GM06990 (cell line): Measurements from ENCODE around the gene DIPK2A.

Source experiments
- DNase-seq: peaks from one replicate; pipeline ENCODE4 v3.0.0-alpha.2; 2011; ENCODE audit not compliant: insufficient read length; ENCODE audit errors: extremely low read depth
- H3K27me3 ChIP-seq: replicated peaks from 2 replicates; pipeline ENCODE4 v1.6.0; 2011; ENCODE audit warnings: low read length; ENCODE audit not compliant: control insufficient read depth, insufficient read depth
- H3K36me3 ChIP-seq: 2 replicates; pipeline ENCODE4 v1.5.1; 2011; ENCODE audit warnings: low read length; ENCODE audit not compliant: control insufficient read depth, insufficient read depth
- H3K4me3 ChIP-seq: replicated peaks from 2 replicates; pipeline ENCODE4 v1.5.1; 2011; ENCODE audit warnings: low read depth, mild to moderate bottlenecking, control low read depth, low read length
- TF ChIP-seq, protein P1 (sequence below): IDR thresholded peaks from 2 replicates; pipeline ENCODE4 v1.5.1; 2011; ENCODE audit warnings: low read length, control low read depth, mild to moderate bottlenecking, inconsistent platforms; ENCODE audit not compliant: insufficient read depth, poor library complexity, severe bottlenecking

DIPK2A gene

GRCh38 chr3:143977341-143978262 is 6.0 kb downstream of the DIPK2A start:
- DNase-seq, result no peak
- H3K36me3 ChIP-seq, result no peaks in the 10 kb centered on the region
- TF ChIP-seq, protein P1, sequence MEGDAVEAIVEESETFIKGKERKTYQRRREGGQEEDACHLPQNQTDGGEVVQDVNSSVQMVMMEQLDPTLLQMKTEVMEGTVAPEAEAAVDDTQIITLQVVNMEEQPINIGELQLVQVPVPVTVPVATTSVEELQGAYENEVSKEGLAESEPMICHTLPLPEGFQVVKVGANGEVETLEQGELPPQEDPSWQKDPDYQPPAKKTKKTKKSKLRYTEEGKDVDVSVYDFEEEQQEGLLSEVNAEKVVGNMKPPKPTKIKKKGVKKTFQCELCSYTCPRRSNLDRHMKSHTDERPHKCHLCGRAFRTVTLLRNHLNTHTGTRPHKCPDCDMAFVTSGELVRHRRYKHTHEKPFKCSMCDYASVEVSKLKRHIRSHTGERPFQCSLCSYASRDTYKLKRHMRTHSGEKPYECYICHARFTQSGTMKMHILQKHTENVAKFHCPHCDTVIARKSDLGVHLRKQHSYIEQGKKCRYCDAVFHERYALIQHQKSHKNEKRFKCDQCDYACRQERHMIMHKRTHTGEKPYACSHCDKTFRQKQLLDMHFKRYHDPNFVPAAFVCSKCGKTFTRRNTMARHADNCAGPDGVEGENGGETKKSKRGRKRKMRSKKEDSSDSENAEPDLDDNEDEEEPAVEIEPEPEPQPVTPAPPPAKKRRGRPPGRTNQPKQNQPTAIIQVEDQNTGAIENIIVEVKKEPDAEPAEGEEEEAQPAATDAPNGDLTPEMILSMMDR, result no peak
- H3K4me3 ChIP-seq, result peak overlapping the region; percentile 10; the same call in 1 of the 2 replicates
- no peaks in the 10 kb centered on the region for H3K27me3 ChIP-seq

DNA sequence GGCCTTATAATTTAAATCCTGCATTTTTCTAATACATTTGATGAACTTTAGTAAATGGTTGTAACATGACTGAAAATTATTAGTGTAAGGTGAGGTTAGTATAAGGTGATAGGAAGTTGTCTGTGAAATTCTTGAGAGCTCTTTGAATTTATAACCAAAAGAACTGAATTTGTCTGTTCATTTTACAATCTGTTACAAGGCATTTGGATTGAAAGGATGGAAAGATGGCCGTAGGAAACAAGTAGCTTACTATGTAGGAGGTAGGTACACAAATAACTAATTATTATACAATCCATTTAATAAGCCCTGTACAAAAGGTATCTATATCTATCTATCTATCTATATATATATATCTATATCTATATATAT is 6.6 kb downstream of the DIPK2A start:
- no peak for DNase-seq
- no peak overlapping the region for H3K4me3 ChIP-seq
- H3K27me3 ChIP-seq, result no peaks in the 10 kb centered on the region
- TF ChIP-seq, protein P1, result no peak
- no peaks in the 10 kb centered on the region for H3K36me3 ChIP-seq

DNA sequence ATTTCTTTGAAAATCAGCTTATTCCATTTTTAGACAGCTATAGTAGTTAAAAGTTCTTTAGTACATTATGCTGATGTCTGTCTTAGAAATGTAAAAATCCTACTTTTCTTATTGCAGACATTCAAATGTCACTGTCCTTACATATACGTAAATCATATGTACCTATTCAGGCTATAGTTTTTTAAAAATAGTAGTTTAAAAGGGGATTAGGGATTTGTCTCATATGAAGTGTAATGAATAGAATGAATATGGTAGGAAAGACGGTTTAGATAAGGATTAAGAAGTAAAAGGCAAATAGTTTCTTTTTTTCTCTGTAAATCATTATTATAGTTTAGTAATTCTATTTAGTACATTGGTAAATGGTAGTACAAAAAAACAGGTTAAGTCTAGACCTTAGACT is 7.4 kb downstream of the DIPK2A start:
- DNase-seq, result no peak
- TF ChIP-seq, protein P1, result no peak
- no peaks in the 10 kb centered on the region for H3K36me3 ChIP-seq
- no peaks in the 10 kb centered on the region for H3K27me3 ChIP-seq
- no peak overlapping the region for H3K4me3 ChIP-seq

DNA sequence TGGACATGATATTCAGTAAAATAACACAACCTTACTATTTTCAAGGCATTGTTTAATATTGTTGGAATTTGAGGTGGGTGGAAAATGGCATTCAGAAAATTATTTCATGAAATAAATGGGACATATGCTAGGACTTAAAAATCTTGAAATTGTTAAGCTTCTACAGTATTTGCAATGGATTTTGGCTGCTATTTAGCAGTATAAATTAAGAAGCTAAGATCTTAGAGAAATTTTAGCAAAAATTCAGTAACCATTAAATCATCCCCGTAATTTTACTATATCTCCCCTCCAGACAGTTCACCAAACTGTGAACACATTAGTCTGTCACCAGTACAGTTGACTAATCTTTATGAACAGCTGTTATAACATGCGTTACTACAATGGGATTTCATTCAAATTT is 8.2 kb downstream of the DIPK2A start:
- Histone ChIP-seq H3K36me3 (no peaks in the 10 kb centered on the region), H3K4me3 (no peak overlapping the region), H3K27me3 (no peaks in the 10 kb centered on the region)
- no peak for DNase-seq
- TF ChIP-seq, protein P1, result no peak

DNA sequence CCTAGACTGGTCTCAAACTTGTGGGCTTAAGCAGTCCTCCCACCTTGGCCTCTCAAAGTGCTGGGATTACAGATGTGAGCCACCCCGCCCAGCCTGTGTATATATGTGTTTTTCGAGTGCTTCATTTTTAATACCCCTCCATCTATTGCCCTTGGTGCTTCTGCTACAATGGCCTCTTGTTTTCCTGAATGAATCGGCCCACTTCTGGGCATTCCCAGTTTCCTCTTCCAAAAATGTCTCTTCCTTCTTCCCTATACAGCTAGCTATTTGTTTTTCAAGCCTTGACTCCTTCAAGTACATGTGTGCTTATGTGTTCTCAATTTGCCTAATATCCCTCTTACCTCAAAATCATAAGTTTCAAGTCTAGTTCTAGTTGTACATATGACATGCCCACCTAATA is 16.7 kb downstream of the DIPK2A start:
- DNase-seq, result no peak
- TF ChIP-seq, protein P1, result no peak
- Histone ChIP-seq H3K27me3 (no peaks in the 10 kb centered on the region), H3K36me3 (peaks cover 3% of the 10 kb centered on the region), H3K4me3 (no peak overlapping the region)

DNA sequence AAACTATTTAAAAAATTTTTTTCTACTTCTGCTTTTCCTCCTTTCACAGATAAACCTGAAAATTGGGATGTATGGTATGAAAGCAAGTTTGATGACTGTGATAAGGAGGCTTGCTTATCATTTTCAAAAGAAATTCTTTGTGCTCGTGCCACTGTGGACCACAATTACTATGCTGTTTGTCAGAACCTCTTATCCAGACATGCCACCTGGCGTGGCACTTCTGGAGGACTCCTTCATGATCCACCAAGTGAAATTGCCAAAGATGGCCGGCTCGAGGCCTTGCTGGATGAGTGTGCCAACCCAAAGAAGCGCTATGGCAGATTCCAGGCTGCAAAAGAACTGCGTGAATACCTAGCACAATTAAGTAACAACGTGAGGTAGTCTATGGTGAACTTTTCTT is 17.8 kb downstream of the DIPK2A start:
- DNase-seq, result no peak
- peaks cover 3% of the 10 kb centered on the region for H3K36me3 ChIP-seq
- H3K4me3 ChIP-seq, result no peak overlapping the region

More for the DNA sequence above, 17.8 kb downstream of the DIPK2A start:
- no peaks in the 10 kb centered on the region for H3K27me3 ChIP-seq
- TF ChIP-seq, protein P1, result no peak
